K562 (cell line): Measurements from ENCODE around the gene FBN1. TPM values are rescaled to one million over a fixed set of nuclear protein-coding genes. Genes with fewer than 3 reads are reported as not detected.
A peak's percentile ranks its signal among the peaks of the same experiment; 100 is the strongest.

ENCODE experiments used
- ATAC-seq: fragments of 200-7000 bp; cut with Tn5 transposase; 3 replicates; pipeline ENCODE4 v1.9.1; 2020; ENCODE audit warnings: moderate library complexity
- BruUV-seq: library from RNA; stranded (reverse); fragments of 400-500 nt; replicated peaks from 2 replicates; lab custom pipeline; 2021; lab: Mats Ljungman, UMichigan
- CTCF ChIA-PET: fragments of 300-600 bp; formaldehyde crosslinking; extraction: SDS; loops from one replicate; lab custom pipeline; 2021; ENCODE audit warnings: low intra/inter-chr PET ratio; lab: Yijun Ruan, JAX
- POLR2A ChIA-PET: fragments of 300-600, 350-650 bp; sonication (Branson Sonifier 250); formaldehyde crosslinking; extraction: SDS; loops from one replicate; lab custom pipeline; 2021; ENCODE audit warnings: antibody characterized with exemption, inconsistent platforms; lab: Yijun Ruan, JAX
- DNase-seq, 4 experiments: peaks; one replicate each; pipeline versions ENCODE4 v3.0.0 to v3.0.0-alpha.2; 2011 to 2018; ENCODE audit warnings: low spot score in 3 of 4, mixed read lengths in 3 of 4; ENCODE audit errors: extremely low read depth in 1 of 4
- FAIRE-seq: peaks from 2 replicates; lab custom pipeline; 2011; peaks lifted over from hg19 to GRCh38; lab: Jason Lieb, UNC
- H2AFZ ChIP-seq: 2 replicates; pipeline ENCODE4 v1.6.0; 2011; ENCODE audit warnings: low read depth, low read length, control low read depth, inconsistent platforms
- H3K27ac ChIP-seq: fragments of 200-600 bp; 3 replicates; pipeline ENCODE4 v1.8.0; 2011; ENCODE audit warnings: low read depth, mild to moderate bottlenecking, control low read depth, inconsistent platforms, low read length, moderate library complexity, mixed read lengths; ENCODE audit errors: extremely low read depth
- H3K27me3 ChIP-seq, 2 experiments: fragments of 300-600 bp in 1 of 2; 2 replicates in 1 of 2; 3 replicates in 1 of 2; pipeline versions ENCODE4 v1.6.0 to v1.8.0; 2011; ENCODE audit warnings: inconsistent platforms in 2 of 2, low read length in 2 of 2, mild to moderate bottlenecking in 1 of 2, mixed read lengths in 1 of 2, moderate library complexity in 1 of 2; ENCODE audit not compliant: control insufficient read depth in 2 of 2, insufficient read depth in 2 of 2
- H3K36me3 ChIP-seq: fragments of 300-600 bp; 3 replicates; pipeline ENCODE4 v1.8.0; 2011; ENCODE audit warnings: mild to moderate bottlenecking, low read length, inconsistent platforms; ENCODE audit not compliant: control insufficient read depth, insufficient read depth
- H3K4me1 ChIP-seq, 2 experiments: fragments of 200-600 bp in 1 of 2; replicated peaks in 1 of 2; 2 replicates in 1 of 2; 3 replicates in 1 of 2; pipeline versions ENCODE4 v1.5.1 to v1.8.0; 2011; ENCODE audit warnings: inconsistent platforms in 2 of 2, low read length in 2 of 2, mild to moderate bottlenecking in 1 of 2, mixed read lengths in 1 of 2, moderate library complexity in 1 of 2; ENCODE audit not compliant: control insufficient read depth in 2 of 2, insufficient read depth in 2 of 2
- H3K4me2 ChIP-seq: 2 replicates; pipeline ENCODE4 v1.6.1; 2011; ENCODE audit warnings: low read length, control low read depth, inconsistent platforms, mixed read lengths; ENCODE audit not compliant: insufficient read depth
- H3K4me3 ChIP-seq: fragments of 200-600 bp; sonication (generic), shearing (Covaris generic); 2 replicates; pipeline ENCODE4 v1.5.1; 2016; ENCODE audit warnings: control low read depth, inconsistent platforms
- H3K79me2 ChIP-seq: fragments of 200-600 bp; 3 replicates; pipeline ENCODE4 v1.8.0; 2011; ENCODE audit warnings: low read length, inconsistent platforms; ENCODE audit not compliant: control insufficient read depth, insufficient read depth
- H3K9ac ChIP-seq, 2 experiments: 2 replicates each; pipeline versions ENCODE4 v1.6.0 to v1.6.1; 2011; ENCODE audit warnings: low read depth in 2 of 2, low read length in 2 of 2, control low read depth in 1 of 2, inconsistent platforms in 1 of 2, mild to moderate bottlenecking in 1 of 2, mixed read lengths in 1 of 2; ENCODE audit not compliant: insufficient read depth in 1 of 2
- H3K9me1 ChIP-seq: one replicate; pipeline ENCODE4 v1.6.0; 2011; ENCODE audit warnings: inconsistent platforms, mild to moderate bottlenecking, low read length, moderate library complexity; ENCODE audit not compliant: control insufficient read depth, insufficient read depth
- H3K9me3 ChIP-seq: replicated peaks from 2 replicates; pipeline ENCODE4 v1.5.1; 2011; ENCODE audit warnings: low read depth, low read length, inconsistent platforms; ENCODE audit not compliant: control insufficient read depth, insufficient read depth
- H4K20me1 ChIP-seq: replicated peaks from 2 replicates; pipeline ENCODE4 v1.6.1; 2011; ENCODE audit warnings: low read length, inconsistent platforms, mixed read lengths; ENCODE audit not compliant: control insufficient read depth, insufficient read depth
- EWSR1 ChIP-seq: fragments of 450-650 bp; IDR thresholded peaks from 2 replicates; pipeline ENCODE4 v1.6.1; 2018; ENCODE audit warnings: borderline replicate concordance, mild to moderate bottlenecking, low read depth, moderate library complexity; ENCODE audit not compliant: partially characterized antibody
- MTF1 ChIP-seq: fragments of 250-450 bp; sonication (Bioruptor Pico); IDR thresholded peaks from 2 replicates; pipeline ENCODE4 v1.9.0; 2021; ENCODE audit warnings: moderate library complexity, mild to moderate bottlenecking, inconsistent platforms, borderline replicate concordance
- MYNN ChIP-seq, 2 experiments: sonication (generic); formaldehyde crosslinking in 1 of 2; IDR thresholded peaks; 2 replicates each; pipeline versions ENCODE4 v1.5.0 to v1.6.1; 2016 to 2020; ENCODE audit warnings: antibody characterized with exemption in 1 of 2, missing genetic modification reagents in 1 of 2
- RAD51 ChIP-seq: fragments of 450-650 bp; IDR thresholded peaks from 2 replicates; pipeline ENCODE4 v1.7.1; 2016; ENCODE audit warnings: low read depth, mild to moderate bottlenecking, borderline replicate concordance
- RBM34 ChIP-seq: fragments of 200-400 bp; formaldehyde crosslinking; IDR thresholded peaks from 2 replicates; pipeline ENCODE4 v1.6.1; 2018; ENCODE audit warnings: low read length, borderline replicate concordance; ENCODE audit not compliant: insufficient read depth
- SOX6 ChIP-seq: fragments of 450-650 bp; IDR thresholded peaks from 2 replicates; pipeline ENCODE4 v1.6.1; 2014; ENCODE audit warnings: mild to moderate bottlenecking
- ZBTB1 ChIP-seq: sonication (generic); formaldehyde crosslinking; IDR thresholded peaks from 2 replicates; pipeline ENCODE4 v1.8.1; 2023; ENCODE audit warnings: missing genetic modification reagents, low read depth, mild to moderate bottlenecking, borderline replicate concordance
- ZNF146 ChIP-seq: IDR thresholded peaks from one replicate; pipeline ENCODE4 v1.6.1; 2018; ENCODE audit warnings: missing compliant biosample characterization; ENCODE audit not compliant: unreplicated experiment
- ZNF3 ChIP-seq: fragments of 250-450 bp; sonication (Bioruptor Pico); IDR thresholded peaks from 2 replicates; pipeline ENCODE4 v1.5.0; 2021; ENCODE audit warnings: mild to moderate bottlenecking, moderate library complexity
- ZNF699 ChIP-seq: fragments of 250-450 bp; sonication (Bioruptor Pico); IDR thresholded peaks from 2 replicates; pipeline ENCODE4 v1.8.0; 2021; ENCODE audit warnings: mild to moderate bottlenecking, moderate library complexity; ENCODE audit not compliant: insufficient replicate concordance
- WGBS: fragments of 100-300 bp; shearing (Covaris generic); methylation state at CpG from one replicate; pipeline ENCODE4 v1.1.6; 2016; ENCODE audit warnings: low coverage, mixed read lengths; ENCODE audit not compliant: insufficient coverage; ENCODE audit errors: missing lambda C conversion rate; 5-methylcytosine and 5-hydroxymethylcytosine counted together
- in situ Hi-C: fragments of 300-500 bp; cut with MboI; formaldehyde crosslinking; loops from 4 replicates; pipeline ENCODE4 v1.15.0; 2018; ENCODE audit warnings: inconsistent platforms, mixed read lengths
- intact Hi-C: fragments of 100-400 bp; cut with micrococcal nuclease; formaldehyde crosslinking; loops from 2 replicates; pipeline ENCODE4 v1.14.2; 2022
- polyA plus RNA-seq, 8 experiments: library from polyadenylated mRNA; depleted of rRNA in 4 of 8; stranded (reverse) in 5 of 8; unstranded in 3 of 8; fragments of >200 nt; fragmentation: Nextera tagmentation in 2 of 8; fragmentation: Illumina TruSeq in 1 of 8; extraction: Ambion mirVana in 2 of 8; extraction: Trizol in 1 of 8; gene quantifications; 2 replicates each; pipeline versions ENCODE4 v1.2.1 to v1.2.3, GENCODE V29; 2011 to 2014; ENCODE audit warnings: inconsistent platforms in 1 of 8, missing spikeins in 1 of 8
- total RNA-seq, 7 experiments: library from RNA; depleted of rRNA in 6 of 7; stranded (reverse); fragments of >200 nt in 6 of 7; fragmentation: Illumina TruSeq in 2 of 7; extraction: Trizol in 2 of 7; gene quantifications; 2 replicates each; pipeline versions ENCODE4 v1.2.1 to v1.2.3, GENCODE V29; 2011 to 2021; ENCODE audit warnings: low replicate concordance in 1 of 7
- TF ChIP-seq, protein P1 (sequence below): fragments of 450-650 bp; formaldehyde crosslinking; IDR thresholded peaks from 2 replicates; pipeline ENCODE4 v1.4.0; 2022; ENCODE audit warnings: missing genetic modification characterization

Gene FBN1
- total and polyA plus RNA-seq, 9 of the 15 experiments (the other 6 are each of a cell fraction or from before 2014, with no cell fraction given), result 0.15 to 1.2 (median 0.60) TPM

DNA sequence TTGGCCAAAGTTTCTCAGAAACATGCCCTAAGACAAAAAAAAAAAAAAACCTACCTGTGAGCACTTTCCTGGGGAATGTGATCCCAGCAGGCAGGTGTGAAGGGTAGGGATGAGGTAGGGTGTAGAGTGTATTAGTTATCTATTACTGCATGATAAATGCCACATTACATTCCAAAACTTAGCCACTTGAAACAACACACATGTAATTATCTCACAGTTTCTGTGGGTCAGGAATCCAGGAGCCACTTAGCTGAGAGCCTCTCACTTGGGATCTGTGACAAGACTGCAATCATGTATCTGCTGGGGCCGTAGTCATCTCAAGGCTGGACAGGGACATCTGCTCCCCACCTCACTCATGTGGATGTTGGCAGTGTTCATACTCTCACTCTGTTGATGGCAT lies 18.9 kb upstream of the FBN1 start (continued):
- TF ChIP-seq, protein P1, sequence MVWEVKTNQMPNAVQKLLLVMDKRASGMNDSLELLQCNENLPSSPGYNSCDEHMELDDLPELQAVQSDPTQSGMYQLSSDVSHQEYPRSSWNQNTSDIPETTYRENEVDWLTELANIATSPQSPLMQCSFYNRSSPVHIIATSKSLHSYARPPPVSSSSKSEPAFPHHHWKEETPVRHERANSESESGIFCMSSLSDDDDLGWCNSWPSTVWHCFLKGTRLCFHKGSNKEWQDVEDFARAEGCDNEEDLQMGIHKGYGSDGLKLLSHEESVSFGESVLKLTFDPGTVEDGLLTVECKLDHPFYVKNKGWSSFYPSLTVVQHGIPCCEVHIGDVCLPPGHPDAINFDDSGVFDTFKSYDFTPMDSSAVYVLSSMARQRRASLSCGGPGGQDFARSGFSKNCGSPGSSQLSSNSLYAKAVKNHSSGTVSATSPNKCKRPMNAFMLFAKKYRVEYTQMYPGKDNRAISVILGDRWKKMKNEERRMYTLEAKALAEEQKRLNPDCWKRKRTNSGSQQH (CRISPR knock-in tag), result no peak
- TF ChIP-seq ZNF146 (no peak), ZBTB1 (CRISPR knock-in tag) (no peak), EWSR1 (no peak), ZNF699 (CRISPR knock-in tag) (no peak), RBM34 (no peak)
- TF ChIP-seq, all 486 proteins: peak for 0

DNA sequence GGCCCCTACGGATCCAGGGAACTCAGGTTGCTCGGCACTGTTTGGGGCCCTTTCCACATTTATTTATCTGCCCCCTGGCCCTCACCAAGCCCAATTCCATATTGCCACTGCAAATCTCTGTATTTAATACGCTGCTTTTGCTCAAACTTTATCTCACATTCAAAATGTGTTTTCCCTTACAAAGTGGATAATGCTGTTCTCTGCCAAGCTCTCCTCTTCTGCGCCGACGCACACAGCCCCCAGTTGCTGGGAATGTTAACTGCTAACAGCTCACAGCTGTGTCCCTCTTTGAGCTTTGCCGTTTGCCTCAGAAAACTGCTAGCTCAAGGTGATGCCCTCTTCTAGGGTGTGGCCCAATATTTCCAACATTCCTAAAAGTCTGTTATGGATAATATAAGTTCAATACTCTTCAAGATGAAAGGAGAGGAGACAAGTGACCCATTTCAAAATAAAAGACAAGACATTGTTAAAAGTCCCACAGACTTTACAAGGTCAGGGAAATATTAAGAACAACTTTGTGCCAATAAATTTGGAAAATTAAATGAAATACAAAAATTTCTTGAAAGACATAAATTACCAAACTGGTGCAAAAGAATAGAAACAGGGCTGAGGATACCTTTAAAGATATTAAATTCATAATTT lies 12.6 kb upstream of the FBN1 start:
- no TSS peak for BruUV-seq
- intact Hi-C loops, result no loop called here
- H3K36me3 ChIP-seq, result no peaks in the 10 kb centered on the region
- FAIRE-seq (no peak), ATAC-seq (no peak), DNase-seq (no peak)
- H3K4me1 ChIP-seq, result no peaks in the 10 kb centered on the region
- POLR2A ChIA-PET, result no interaction called here
- H4K20me1 ChIP-seq, result no peaks in the 10 kb centered on the region
- no peaks in the 10 kb centered on the region for H3K9me3 ChIP-seq
- H3K9ac ChIP-seq, result no peak overlapping the region
- no peaks in the 10 kb centered on the region for H3K9me1 ChIP-seq
- no peak overlapping the region for H3K4me2 ChIP-seq
- TF ChIP-seq SOX6, result no peak
- TF ChIP-seq MTF1 (CRISPR knock-in tag), result no peak
- TF ChIP-seq MYNN (IDR thresholded peaks at IDR 0.05), result peak; percentile 97
- TF ChIP-seq MYNN (CRISPR knock-in tag; IDR thresholded peaks at IDR 0.05), result no peak; the same call in 1 of the 2 replicates
- TF ChIP-seq RAD51, result no peak
- no peak for TF ChIP-seq ZNF3 (CRISPR knock-in tag)
- CTCF ChIA-PET, result no interaction called here
- H3K27me3 ChIP-seq, result no peaks in the 10 kb centered on the region
- H3K79me2 ChIP-seq, result no peaks in the 10 kb centered on the region
- no peak overlapping the region for H2AFZ ChIP-seq
- H3K27ac ChIP-seq, result no peak overlapping the region
- in situ Hi-C loops, result no loop called here
- 38% methylated on average over 7 of the region's 7 CpGs for WGBS
- H3K4me3 ChIP-seq, result no peak overlapping the region
